GM18519 (cell line): ENCODE measurements around the gene PATL2.
"Not testable (repeated sequence)": the region's sequence is repeated elsewhere in the genome, so short reads cannot be mapped to it uniquely, and the experiment has no call there.

Source experiments
- ATAC-seq: cut with Tn5 transposase; IDR thresholded peaks from one replicate; pipeline ENCODE4 v1.9.1; 2021; ENCODE audit warnings: mild to moderate bottlenecking, moderate library complexity; ENCODE audit not compliant: unreplicated experiment, low FRiP score

Gene PATL2

GRCh38 chr15:44695294-44695693, 15.8 kb downstream of the PATL2 start:
- ATAC-seq: no peak

GRCh38 chr15:44694416-44694815, 16.7 kb downstream of the PATL2 start:
- ATAC-seq: no peak

GRCh38 chr15:44692659-44693058, 18.5 kb downstream of the PATL2 start:
- no peak for ATAC-seq

GRCh38 chr15:44690245-44690644, 20.9 kb downstream of the PATL2 start:
- ATAC-seq: not testable (repeated sequence)

- not testable (repeated sequence) for ATAC-seq
Observed at GRCh38 chr15:44689318-44689717, 21.8 kb downstream of the PATL2 start.

DNA sequence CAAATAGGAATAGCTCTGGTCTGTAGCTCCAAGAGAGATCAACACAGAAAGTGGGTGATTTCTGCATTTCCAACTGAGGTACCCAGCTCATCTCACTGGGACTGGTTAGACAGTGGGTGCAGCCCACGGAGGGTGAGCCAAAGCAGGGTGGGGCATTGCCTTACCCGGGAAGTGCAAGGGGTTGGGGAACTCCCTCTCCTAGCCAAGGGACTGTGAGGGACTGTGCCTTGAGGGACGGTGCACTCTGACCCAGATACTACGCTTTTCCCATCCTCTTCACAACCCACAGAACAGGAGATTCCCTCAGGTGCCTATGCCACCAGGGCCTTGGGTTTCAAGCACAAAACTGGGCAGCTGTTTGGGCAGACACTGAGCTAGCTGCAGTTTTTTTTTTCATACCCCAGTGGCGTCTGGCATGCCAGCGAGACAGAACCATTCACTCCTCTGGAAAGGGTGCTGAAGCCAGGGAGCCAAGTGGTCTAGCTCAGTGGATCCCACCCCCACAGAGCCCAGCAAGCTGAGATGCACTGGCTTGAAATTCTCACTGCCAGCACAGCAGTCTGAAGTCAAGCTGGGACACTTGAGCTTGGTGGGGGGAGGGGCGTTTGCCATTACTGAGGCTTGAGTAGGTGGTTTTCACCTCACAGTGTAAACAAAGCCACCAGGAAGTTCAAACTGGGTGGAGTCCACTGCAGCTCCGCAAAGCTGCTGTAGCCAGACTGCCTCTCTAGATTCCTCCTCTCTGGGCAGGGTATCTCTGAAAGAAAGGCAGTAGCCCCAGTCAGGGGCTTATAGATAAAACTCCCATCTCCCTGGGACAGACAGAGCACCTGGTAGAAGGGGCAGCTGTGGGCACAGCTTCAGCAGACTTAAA, 28.1 kb downstream of the PATL2 start:
- not testable (repeated sequence) for ATAC-seq

GRCh38 chr15:44682211-44682610, 28.9 kb downstream of the PATL2 start:
- ATAC-seq: no peak

DNA sequence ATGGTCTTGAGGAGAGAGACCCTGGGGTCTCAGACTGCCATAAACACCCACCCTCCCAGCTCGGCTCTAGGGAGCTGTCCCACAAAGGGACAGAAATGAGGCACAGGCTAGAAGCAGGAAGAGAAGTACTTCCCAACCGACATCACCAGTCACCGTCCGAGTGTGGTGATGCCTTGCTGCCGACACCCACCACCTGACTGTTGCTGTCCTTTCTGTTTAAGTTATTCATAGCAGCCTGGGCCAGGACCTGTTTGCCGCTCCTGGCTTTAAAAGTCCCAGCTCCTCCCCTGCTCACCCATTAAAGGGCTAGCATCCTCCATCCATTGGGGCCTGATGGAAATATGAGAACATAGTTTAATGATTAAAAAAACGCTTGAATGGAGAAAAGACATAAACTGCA, 34.4 kb downstream of the PATL2 start:
- no peak for ATAC-seq

GRCh38 chr15:44675911-44676310, 35.2 kb downstream of the PATL2 start:
- no peak for ATAC-seq

DNA sequence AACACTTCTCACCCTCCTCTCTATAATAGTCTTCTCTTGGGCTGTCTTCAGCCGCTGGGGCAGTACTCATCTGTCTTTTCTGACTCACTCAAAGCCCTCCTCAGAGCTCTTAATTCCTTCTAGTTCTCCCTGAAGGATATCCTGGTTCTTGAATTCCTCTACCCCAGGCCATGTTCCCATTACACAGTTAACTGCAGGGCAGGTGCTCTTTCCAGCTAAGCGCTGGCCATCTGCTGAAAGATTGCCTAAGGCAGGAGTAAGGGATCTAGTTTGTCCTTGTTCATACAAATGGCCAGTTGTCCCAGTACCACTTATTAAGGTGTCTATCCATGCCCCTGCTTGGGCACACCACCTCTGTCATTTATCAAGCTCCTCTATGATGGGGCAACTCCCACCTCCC, 37.5 kb downstream of the PATL2 start:
- no peak for ATAC-seq

DNA sequence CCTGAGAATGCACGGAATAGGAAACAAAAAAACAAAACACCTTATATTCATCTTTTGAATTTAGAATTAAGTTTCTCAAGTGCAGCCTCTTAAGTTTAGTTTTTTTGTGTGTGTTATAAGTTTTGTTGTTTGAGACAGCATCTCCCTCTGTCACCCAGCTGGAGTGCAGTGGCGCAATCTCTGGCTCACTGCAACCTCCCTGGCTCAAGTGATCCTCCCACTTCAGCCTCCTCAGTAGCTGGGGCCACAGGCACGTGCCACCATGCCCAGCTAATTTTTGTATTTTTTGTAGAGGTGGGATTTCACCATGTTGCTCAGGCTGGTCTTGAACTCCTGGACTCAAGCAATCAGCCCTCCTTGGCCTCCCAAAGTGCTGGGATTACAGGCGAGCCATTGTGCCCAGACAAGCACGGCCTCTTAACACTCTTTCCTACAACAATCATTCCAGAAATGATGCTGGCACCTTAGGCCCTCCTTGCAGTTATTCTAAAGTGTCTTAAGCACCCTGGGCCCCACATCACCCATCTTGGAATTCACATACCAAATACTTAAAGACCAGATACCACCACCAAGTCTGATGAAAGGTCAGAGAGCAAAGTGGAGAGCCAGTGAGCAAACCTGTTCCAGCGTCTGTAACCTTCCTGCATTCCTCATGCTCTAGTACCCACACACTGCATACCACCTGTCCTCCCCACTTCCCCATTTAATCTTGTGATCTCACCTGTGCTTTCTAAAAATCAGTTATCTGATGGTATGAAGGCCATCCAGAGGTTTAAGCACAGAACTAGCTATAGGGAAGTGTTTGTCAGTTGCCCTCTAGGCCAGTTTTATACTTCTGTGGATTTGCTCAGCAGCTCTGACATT, 40.8 kb downstream of the PATL2 start:
- ATAC-seq: no peak

- no peak for ATAC-seq
Observed at GRCh38 chr15:44668921-44669320, 42.2 kb downstream of the PATL2 start.

- no peak for ATAC-seq
Observed at GRCh38 chr15:44667039-44667360, 44.1 kb downstream of the PATL2 start.

- ATAC-seq: no peak
Observed at GRCh38 chr15:44666210-44667038, 44.7 kb downstream of the PATL2 start.

GRCh38 chr15:44663410-44664308, 47.5 kb downstream of the PATL2 start, which contains the start of gene SPG11:
Gene SPG11, minus strand, starts transcription at chr15:44663662. Its CDS starts 15 bp downstream, at chr15:44663647.
- ATAC-seq: peak; percentile 66

DNA sequence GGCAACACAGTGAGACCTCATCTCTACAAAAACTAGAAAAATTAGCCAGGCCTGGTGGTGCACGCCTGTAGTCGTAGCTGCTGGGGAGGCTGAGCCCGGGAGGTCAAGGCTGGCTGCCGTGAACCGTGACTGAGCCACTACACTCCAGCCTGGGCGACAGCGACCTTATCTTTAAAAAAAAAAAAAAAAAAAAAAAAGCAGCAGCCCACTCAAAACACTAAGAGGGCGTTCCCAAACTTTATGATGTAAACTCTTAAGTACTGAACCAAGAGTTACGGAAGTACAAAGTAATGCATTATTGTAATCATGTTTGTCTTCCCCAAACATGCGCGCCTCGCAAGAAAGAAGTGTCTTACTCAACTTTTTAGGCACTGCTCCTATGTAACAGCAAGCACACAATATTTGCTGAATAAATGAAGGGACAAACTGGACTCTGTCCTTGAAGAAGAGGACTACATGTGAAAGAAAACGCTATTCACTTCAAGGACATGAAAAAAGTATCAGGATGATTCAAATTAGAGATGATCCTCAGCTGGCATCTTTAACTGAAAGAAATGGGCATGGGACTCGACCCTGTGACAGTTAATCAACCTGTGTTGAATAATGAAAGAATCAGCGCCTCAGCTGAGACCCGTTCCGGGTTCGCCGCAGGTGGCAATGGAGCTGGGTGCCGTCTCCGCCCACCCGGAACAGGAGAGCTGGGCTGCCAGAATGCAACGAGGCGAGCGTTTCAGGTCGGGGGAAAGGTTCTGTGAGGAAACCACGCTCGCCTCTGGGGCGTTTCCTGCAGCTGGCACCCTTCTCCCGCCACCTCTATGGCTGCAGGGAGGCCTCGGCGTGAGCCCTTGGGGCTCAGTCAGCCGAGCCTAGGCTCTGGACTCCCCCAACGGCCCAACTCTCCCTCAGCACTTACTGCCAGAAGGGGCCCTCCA, 48.4 kb downstream of the PATL2 start:
- peak; percentile 35 for ATAC-seq

GRCh38 chr15:44661576-44661975, 49.5 kb downstream of the PATL2 start:
- no peak for ATAC-seq

DNA sequence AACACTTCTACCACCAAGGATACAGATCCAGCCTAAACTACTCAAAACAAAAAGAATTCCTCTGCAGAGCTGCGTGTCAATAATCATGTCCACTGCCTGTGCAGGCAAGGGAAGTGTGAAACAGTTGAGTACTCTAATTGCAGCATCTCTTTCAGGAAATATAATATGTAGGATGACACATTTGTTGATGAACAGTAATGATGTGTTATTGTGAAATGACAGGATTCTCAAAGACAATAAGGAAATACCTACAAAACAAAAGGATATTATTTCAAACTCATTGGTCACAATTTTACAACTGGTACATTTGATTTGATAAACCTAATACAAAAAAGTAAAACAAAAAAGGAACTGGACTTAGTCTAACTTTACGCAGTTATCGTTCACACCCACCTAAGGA, 52.1 kb downstream of the PATL2 start:
- ATAC-seq: no peak

GRCh38 chr15:44657378-44657777, 53.7 kb downstream of the PATL2 start:
- ATAC-seq: no peak
